GM12892 (cell line): ENCODE results near the gene PHC2.

Experiments used
- POLR2A ChIP-seq: IDR thresholded peaks from 2 replicates; pipeline ENCODE4 v1.6.1; 2011; ENCODE audit warnings: low read depth, low read length, control low read depth
- POLR2AphosphoS5 ChIP-seq: IDR thresholded peaks from 2 replicates; pipeline ENCODE4 v1.6.1; 2011; ENCODE audit warnings: low read depth, low read length, control low read depth
- TAF1 ChIP-seq: IDR thresholded peaks from 2 replicates; pipeline ENCODE4 v1.6.1; 2011; ENCODE audit warnings: low read depth, mild to moderate bottlenecking, control low read depth, low read length, borderline replicate concordance

- no peak for TF ChIP-seq TAF1
- TF ChIP-seq POLR2AphosphoS5, result no peak
- no peak for TF ChIP-seq POLR2A
Observed at GRCh38 chr1:33288976-33289857, 141.7 kb downstream of the PHC2 start.
